ENCODE measurements around the gene ADGRG6. TPM values are rescaled to one million over a fixed set of nuclear protein-coding genes. Genes with fewer than 3 reads are reported as not detected.

The ADGRG6 gene
- total and polyA plus RNA-seq, 2 of the 8 experiments (the other 6 are each of a cell fraction or from before 2014, with no cell fraction given), result 1.1 to 6.2 TPM

DNA sequence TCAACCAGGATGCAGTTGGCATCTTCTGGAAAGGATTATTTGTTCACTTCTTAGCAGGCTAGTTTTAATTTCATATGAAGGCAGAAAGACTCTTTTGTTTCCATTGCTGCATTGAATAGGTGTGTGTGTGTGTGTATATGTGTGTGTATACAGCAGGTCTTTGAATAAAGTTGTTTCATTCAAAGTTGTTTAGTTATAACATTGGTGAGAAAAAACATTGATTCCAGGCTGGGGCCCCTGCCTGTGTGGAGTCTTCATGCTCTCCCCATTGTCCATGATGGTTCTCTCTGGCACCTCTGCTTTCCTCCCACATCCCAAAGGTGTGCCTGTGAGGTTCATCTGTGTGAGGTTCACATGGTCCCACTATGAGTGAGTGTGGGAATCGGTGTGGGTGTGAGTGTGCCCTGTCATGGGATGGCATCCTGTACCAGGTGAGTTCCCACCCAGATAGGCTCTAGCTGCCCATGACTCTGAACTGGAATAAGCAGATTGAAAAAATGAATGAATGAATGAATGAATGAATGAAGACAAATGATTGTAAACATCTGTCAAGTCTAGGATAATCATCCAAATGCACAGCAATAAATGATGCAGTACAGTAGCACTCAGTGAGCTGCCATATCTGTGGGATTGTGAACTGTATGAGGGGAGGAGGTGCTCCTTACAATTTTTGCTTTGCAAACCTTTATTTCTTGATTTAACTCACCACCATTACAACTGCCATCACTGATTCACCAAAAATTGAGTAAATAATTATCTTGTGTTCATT, 156.0 kb downstream of the ADGRG6 start (continued):
- TF ChIP-seq, protein P1, sequence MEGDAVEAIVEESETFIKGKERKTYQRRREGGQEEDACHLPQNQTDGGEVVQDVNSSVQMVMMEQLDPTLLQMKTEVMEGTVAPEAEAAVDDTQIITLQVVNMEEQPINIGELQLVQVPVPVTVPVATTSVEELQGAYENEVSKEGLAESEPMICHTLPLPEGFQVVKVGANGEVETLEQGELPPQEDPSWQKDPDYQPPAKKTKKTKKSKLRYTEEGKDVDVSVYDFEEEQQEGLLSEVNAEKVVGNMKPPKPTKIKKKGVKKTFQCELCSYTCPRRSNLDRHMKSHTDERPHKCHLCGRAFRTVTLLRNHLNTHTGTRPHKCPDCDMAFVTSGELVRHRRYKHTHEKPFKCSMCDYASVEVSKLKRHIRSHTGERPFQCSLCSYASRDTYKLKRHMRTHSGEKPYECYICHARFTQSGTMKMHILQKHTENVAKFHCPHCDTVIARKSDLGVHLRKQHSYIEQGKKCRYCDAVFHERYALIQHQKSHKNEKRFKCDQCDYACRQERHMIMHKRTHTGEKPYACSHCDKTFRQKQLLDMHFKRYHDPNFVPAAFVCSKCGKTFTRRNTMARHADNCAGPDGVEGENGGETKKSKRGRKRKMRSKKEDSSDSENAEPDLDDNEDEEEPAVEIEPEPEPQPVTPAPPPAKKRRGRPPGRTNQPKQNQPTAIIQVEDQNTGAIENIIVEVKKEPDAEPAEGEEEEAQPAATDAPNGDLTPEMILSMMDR (IDR thresholded peaks at IDR 0.05; ENCODE audit: control extremely low read depth in 1 of 3, insufficient read depth in 1 of 3, low read depth in 1 of 3, low read length in 3 of 3), result no peak
- TF ChIP-seq ZNF274 (IDR thresholded peaks at IDR 0.05; ENCODE audit: borderline replicate concordance, extremely low read depth, low read length) (no peak), HDAC2 (IDR thresholded peaks at IDR 0.05; ENCODE audit: borderline replicate concordance in 1 of 2, low read depth in 2 of 2, low read length in 2 of 2) (no peak), TAF7 (optimal IDR thresholded peaks at IDR 0.05; ENCODE audit: borderline replicate concordance, low read depth, low read length) (no peak)

Measured in H1 (cell line).